ENCODE data around the gene ZNF326.

Gene ZNF326, protein sequence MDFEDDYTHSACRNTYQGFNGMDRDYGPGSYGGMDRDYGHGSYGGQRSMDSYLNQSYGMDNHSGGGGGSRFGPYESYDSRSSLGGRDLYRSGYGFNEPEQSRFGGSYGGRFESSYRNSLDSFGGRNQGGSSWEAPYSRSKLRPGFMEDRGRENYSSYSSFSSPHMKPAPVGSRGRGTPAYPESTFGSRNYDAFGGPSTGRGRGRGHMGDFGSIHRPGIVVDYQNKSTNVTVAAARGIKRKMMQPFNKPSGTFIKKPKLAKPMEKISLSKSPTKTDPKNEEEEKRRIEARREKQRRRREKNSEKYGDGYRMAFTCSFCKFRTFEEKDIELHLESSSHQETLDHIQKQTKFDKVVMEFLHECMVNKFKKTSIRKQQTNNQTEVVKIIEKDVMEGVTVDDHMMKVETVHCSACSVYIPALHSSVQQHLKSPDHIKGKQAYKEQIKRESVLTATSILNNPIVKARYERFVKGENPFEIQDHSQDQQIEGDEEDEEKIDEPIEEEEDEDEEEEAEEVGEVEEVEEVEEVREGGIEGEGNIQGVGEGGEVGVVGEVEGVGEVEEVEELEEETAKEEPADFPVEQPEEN

DNA sequence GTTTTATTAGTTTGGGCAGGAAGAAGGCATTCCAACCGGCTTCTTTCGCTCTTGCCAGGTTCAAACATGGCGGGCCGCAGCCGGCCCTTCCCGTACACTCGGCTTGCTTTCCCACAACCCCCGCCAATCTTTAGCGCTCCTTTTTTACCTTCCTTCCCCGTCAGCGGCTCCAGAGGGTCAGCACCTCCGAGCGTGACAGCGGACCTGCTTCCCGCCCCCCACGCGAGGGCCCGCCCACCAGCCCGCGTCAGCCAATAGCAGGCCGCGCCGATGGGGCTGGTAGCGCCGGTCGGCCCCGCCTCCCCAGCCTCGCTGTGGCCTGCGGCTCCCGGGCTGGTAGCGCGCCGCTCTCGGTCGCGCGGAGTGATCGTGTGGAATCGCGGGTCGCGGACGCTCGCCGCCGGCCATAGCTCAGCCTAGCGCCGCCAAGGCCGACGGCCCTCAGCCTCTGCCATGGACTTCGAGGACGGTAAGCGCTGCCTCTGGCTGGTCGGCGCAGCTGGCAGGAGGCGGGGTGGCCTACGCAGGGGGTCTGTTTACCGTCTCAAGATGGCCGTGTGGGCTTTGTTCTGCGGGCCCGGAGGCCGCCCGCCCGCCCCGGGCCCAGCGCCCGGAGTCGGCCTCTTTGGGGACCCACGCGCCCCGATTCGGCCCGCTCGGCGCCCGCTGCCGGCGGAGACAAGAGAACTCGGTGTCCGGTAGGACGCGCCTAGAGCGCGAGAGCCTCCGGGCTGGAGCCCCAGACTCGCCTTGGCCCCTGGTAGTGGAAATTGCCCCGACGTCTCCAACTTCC, at the start of gene ZNF326:
TSS of gene ZNF326 (plus strand) at position 306 of the 793 bp plus-strand sequence. CDS start at position 454, 148 bp downstream.
- peak; percentile 99 for DNase-seq (ENCODE audit: low spot score)

DNA sequence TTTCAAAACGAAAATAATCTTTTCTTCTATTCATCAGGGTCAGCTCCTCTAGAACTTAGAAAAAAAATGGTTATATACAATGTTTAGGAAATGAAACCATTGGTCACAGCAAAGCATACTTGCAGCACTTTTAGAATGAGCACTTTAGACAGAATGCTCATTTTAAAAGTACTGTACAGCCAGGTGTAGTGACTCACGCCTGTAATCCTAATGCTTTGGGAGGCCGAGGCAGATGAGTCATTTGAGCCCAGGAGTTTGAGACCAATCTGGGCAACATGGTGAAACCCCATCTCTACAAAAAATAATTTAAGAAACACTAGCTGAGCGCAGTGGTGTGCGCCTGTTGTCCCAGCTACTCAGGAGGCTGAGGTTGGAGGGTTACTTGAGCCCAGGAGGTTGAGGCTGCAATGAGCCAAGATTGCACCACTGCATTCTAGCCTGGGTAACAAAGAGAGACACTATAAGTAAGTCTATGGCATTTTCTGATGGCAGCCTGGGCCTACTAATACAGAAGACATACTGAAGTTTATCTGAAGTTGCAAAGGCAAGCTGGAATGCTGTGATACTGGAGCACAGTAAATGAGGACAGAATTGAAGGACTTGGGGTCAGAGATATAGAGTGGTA, 48.9 kb upstream of the ZNF326 start:
- DNase-seq (ENCODE audit: low spot score) = no peak

- no peak for DNase-seq (ENCODE audit: low spot score)
Measured at GRCh38 chr1:89946532-89946931, 48.4 kb upstream of the ZNF326 start.

GRCh38 chr1:89948722-89949345, 46.1 kb upstream of the ZNF326 start:
- no peak for DNase-seq (ENCODE audit: low spot score)

DNA sequence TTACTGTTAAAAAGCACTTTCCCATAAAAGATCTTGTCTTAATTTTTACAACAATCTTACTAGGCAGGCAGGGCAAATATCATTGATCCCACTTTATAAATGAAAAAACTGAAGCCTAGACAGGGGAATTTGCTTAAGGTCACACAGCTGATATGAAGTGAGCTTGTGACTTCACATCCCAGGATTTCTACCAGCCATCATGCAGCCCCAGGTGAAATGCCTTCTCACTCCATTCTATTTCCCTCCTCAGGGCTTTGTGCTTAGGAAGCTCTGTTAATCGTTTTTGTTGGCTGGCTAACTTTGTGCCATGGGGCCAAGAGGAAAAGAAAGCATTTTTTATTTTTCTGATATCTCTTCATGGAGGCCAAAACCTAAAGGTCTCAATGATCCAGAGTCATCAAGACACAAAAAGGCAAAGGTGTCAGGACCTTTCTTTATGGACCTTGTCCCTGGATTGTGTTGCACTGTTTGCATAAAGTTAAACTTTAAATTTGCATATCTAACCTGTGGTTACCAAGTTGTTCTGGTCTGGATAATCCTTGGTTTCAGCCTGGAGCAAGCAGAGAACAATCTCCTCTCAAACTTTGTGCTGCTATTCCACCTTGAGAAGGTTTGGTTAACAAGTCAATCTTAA, 44.8 kb upstream of the ZNF326 start:
- no peak for DNase-seq (ENCODE audit: low spot score)

GRCh38 chr1:89950703-89951102, 44.2 kb upstream of the ZNF326 start:
- DNase-seq (ENCODE audit: low spot score) = no peak

DNA sequence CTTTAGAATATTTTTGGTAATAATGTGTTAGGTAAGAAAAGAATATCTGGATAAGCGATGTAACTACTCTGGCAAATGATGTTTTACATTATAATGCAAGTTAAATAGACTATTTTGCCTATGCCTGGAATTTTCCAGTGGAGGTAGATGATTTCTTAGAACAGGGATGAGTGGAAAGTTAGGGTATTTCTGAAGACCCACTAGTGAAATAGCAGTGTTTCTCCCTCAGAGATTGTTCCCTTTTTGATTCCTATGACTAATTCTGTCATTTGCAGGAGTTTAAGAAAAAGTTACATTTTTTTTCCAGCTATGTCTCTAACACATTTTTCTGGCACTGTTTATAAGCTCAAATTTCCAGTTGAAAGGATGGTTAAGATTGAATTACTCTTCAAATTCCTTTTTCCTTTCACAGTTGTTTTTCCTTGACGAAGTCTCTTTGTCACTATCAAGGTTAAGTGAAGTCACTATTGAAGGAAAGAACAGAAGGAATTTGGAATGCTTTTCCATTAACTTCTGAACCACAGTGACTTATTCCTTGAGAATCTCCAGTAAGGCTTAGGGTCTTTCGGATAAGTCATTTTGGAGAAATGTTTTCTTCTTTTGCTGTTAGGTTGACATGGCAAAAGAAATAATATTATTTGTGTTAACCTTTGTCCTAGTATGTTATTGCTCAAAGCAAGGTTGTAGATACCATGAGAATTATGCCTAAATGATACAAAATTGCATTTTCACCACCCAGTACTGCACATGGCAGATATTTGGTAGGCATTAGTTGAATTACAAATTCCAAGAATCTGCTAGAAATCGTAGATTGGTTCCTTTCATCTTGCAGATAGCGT, 42.9 kb upstream of the ZNF326 start:
- DNase-seq (ENCODE audit: low spot score) = peak; percentile 48

GRCh38 chr1:89952605-89953130, 42.2 kb upstream of the ZNF326 start:
- DNase-seq (ENCODE audit: low spot score) = no peak

DNA sequence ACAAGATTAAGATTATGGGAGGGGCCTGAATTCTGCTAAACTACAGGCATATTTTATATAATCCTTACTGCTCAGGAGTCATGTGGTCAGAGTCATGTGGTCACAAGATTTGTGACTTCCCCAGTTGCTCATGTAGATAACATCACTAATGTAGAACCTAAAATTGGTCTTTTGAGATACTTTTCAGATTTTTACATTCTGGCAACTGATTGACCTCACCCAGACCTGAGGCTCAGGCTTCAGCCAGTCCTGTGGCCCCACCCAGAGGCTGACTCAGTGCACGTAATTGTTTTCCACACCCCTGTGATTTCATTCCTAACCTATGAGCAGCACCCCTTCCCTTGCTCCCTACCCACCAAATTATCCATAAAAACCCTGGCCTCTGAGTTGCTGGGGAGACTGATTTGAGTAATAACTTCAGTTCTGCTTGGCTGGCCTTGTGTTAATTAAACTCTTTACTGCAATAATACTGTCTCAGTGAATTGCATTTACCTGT, 41.7 kb upstream of the ZNF326 start:
- peak; percentile 81 for DNase-seq (ENCODE audit: low spot score)

DNA sequence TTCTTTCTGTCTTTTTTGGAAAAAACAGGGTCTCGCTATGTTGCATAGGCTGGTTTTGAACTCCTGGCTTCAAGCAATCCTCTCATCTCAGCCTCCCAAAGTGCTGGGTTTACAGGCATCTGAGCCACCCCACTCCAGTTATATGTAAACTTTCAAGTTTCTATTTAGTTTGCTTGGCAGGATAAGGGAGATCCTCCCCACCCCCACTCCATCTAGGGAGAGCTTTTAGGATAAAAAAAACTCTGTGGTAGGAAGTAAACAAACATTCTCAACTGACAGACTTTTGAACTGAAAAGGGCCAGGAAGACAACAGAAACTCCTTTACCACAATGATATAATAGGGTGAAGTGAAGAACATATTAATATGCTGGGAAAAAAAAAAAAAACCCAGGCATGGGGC, 41.0 kb upstream of the ZNF326 start:
- no peak for DNase-seq (ENCODE audit: low spot score)

GRCh38 chr1:89954401-89954800, 40.5 kb upstream of the ZNF326 start:
- no peak for DNase-seq (ENCODE audit: low spot score)

GRCh38 chr1:89955311-89956205, 39.4 kb upstream of the ZNF326 start:
- no peak for DNase-seq (ENCODE audit: low spot score)

DNA sequence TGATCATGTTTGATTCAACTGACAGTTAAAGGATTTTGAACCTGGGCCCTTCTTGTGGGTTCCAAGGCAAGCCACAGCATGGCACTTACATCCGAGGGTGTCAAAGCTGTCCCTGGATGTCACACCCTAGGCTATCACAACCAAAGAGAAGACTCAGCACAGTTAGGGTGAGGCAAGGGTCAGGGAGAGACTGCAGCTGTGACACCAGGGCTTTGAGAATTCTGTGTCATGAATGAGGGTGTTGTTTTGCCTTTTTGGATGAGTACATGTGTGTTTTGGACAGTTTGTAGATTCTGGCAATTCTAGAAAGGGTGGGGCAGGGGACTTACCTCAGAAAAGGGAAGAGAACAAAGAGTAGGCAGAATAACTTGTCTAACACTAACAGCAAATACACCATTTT, 37.8 kb upstream of the ZNF326 start:
- DNase-seq (ENCODE audit: low spot score) = no peak

DNA sequence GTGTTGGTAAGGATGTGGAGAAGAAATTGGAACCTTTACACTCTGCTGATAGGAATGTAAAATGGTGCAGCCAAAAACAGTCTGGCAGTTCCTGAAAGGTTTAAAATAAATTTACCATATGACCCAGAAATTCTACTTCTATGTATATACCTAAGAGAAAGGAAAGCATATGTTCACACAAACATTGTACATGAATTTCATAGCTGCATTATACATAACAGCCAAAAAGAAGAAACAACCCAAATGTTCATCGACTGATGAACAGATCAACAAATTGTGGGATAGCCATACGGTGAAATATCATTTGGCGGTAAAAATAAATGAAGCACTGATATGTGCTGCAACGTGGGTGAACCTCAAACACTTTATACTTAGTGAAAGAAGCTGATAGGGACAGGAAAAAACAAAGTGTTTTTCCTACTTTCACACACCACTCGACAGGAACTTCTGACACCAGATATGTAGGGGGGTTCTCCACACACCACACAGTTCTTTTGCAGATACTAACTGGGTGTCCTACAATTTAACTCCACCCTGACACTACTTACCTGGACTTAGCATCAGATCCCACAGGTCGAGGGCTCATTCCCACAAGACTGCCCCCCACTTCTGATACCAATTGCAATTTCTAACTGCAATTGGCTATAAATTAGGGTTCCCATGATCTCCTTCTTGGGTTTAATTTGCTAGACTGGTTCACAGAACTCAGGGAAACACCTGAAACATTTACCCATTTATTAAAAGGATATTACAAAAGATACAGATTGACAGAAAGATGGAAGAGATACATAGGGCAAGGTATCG, 35.9 kb upstream of the ZNF326 start:
- no peak for DNase-seq (ENCODE audit: low spot score)

DNA sequence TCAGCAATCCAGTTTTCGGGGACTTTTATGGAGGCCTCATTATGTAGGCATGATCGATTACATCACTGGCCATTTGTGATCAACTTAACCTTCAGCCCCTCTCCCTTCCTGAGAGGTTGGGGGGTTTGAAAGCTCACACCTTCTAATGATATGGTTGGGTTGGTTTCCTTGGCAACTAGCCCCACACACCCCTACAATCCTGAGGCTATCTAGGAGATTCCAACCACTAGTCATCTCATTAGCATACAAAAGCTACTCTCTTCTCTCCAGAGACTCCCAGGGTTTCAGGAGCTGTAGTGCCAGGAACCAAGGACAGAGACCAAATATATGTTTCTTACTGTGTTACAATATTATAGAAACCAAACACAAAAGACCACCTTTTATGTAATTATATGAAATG, 35.2 kb upstream of the ZNF326 start:
- no peak for DNase-seq (ENCODE audit: low spot score)

DNA sequence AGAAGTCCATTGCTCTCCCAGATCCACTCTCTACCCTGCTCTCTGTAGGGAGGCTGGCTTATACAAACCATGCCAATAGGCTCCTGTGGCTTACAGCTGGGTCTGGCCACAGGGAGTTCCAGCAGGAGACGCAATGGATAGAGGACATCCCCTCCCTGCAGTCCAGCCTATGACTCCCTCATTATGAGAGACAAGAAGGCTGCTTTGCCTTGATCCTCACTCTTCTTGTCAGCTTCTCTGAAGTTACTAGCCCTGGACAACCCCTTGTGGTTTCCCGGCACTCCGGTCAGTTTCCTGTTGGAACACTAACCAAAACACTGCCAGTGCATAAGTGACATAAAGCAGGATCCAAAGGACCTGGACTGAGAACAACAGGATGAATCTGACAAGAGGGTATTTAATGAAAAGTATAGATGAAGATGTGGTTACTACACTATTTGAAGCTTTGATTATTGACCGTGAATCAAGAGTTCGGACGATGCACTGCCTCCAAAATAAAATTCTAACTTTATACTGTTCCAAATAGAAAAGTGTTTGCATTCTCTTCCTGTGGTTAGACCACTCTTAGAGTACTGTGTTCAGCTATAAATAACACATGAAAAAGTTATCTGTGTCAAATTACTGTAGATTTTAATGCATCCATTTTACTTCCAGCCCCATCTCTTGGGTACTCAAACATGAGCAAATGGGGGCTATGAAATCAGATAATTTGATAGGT, 32.7 kb upstream of the ZNF326 start:
- peak; percentile 22 for DNase-seq (ENCODE audit: low spot score)

- DNase-seq (ENCODE audit: low spot score) = no peak
Measured at GRCh38 chr1:89962742-89963075, 32.2 kb upstream of the ZNF326 start.

Measured in AG20443 (cell line).